22Rv1 (cell line): ENCODE results near the gene AGTR2.

Experiments used
- ZFX ChIP-seq: fragments of 450-650 bp; IDR thresholded peaks from 2 replicates; pipeline ENCODE4 v1.6.1; 2017; ENCODE audit warnings: antibody characterized with exemption, borderline replicate concordance
- TF ChIP-seq, protein P1 (sequence below): fragments of 450-650 bp; IDR thresholded peaks from 2 replicates; pipeline ENCODE4 v1.5.1; 2017; ENCODE audit warnings: mild to moderate bottlenecking

- TF ChIP-seq, protein P1, sequence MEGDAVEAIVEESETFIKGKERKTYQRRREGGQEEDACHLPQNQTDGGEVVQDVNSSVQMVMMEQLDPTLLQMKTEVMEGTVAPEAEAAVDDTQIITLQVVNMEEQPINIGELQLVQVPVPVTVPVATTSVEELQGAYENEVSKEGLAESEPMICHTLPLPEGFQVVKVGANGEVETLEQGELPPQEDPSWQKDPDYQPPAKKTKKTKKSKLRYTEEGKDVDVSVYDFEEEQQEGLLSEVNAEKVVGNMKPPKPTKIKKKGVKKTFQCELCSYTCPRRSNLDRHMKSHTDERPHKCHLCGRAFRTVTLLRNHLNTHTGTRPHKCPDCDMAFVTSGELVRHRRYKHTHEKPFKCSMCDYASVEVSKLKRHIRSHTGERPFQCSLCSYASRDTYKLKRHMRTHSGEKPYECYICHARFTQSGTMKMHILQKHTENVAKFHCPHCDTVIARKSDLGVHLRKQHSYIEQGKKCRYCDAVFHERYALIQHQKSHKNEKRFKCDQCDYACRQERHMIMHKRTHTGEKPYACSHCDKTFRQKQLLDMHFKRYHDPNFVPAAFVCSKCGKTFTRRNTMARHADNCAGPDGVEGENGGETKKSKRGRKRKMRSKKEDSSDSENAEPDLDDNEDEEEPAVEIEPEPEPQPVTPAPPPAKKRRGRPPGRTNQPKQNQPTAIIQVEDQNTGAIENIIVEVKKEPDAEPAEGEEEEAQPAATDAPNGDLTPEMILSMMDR: no peak
- no peak for TF ChIP-seq ZFX
Measured at GRCh38 chrX:116213262-116213661, 42.7 kb downstream of the AGTR2 start.
